Ureter (tissue), 1 donor: ENCODE results near the gene FBLN5. TPM values are rescaled to one million over a fixed set of nuclear protein-coding genes. Genes with fewer than 3 reads are reported as not detected.
A peak's percentile ranks its signal among the peaks of the same experiment; 100 is the strongest.
"Not testable (repeated sequence)": the region's sequence is repeated elsewhere in the genome, so short reads cannot be mapped to it uniquely, and the experiment has no call there.

Experiments
- DNase-seq: peaks from one replicate; pipeline ENCODE4 v3.0.0-alpha.2; 2020; ENCODE audit warnings: low spot score
- total RNA-seq: library from RNA; stranded (reverse); gene quantifications from one replicate; pipeline ENCODE4 v1.2.4, GENCODE V29; 2023
- donor health status: DM: yes; HTN: yes; CAD: no.

The FBLN5 gene
- total RNA-seq, 1 donor from 2014 or later = 39.4 TPM

GRCh38 chr14:91884664-91885063, 62.8 kb downstream of the FBLN5 start:
- DNase-seq = no peak

DNA sequence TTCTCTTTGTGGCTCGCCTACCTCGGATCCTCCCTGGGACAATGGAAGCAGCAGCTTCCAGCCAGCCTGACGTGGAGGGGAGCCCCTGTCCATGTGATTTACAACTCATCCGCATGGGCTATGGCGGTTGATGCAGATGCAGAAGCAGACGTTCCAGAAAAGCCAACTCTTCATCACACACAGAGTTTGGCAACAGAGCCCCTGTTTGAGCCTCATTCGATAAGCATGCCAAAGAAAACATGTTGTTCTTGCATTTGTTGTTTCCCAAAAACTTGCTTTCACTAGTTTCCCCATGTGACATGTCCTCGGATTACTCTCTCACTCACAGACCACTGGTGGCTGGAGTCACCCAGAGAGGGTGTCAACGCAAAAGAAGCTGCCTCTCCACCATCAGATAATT, 63.7 kb downstream of the FBLN5 start:
- DNase-seq = no peak

DNA sequence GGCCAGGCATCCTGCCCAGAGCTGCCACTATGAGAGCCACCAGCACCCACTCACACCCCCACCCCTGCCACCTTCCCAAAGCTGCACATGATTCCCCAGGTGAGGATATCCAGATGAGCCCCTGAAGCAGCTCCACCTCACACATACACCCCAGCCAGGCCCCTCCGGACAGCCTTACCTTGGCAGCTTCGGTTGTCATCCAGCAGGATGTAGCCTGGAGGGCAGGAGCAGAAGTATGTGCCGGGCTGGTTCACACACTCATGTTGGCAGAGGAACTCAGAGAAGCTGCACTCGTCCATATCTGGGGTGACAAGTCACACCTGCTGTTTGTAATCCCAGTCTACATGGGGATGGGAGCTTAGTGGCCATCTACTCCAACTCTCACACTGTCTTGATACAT, 64.7 kb downstream of the FBLN5 start:
- DNase-seq = no peak

DNA sequence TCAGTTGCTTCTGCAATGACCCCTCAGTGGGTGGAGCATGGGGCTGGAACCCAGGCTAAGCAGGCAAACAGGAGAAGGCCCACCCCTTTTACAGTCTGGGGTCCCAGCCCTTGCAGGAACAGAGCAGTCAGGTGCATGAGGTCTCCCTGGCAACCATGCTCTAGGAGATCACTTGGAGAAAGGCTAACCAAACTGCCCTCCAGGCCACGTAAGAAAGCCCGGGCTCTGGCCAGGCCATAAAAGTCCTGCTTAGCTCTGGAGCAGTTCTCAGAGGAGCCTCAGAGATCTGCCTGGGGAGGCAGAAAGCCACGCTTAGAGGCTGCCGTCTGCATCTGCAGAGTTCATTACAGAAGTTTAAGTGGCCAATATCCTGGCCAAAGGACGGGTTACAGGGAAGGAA, 65.1 kb downstream of the FBLN5 start:
- no peak for DNase-seq

- DNase-seq = no peak
These were observed 68.3 kb downstream of the FBLN5 start for GRCh38 chr14:91879196-91879595.

DNA sequence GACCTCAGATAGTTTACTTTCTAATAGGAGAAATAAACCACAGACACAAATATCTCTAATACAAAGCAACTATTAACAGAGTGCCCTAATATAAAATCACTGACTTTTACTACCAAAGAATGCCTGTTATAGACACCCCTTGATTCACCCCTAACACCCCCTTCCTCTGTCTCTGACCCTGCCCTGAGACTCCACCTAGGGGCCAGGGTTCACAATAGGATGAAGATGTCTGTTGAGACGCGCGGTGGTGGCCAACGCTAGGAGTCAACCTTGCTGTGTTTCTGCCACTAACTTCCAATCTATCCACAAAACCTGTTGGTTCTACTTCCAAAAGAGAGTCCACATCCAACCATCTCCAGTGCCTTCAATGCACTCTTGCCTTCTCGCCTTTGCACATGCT, 69.2 kb downstream of the FBLN5 start:
- no peak for DNase-seq

GRCh38 chr14:91877376-91877915, 70.0 kb downstream of the FBLN5 start:
- DNase-seq = no peak

DNA sequence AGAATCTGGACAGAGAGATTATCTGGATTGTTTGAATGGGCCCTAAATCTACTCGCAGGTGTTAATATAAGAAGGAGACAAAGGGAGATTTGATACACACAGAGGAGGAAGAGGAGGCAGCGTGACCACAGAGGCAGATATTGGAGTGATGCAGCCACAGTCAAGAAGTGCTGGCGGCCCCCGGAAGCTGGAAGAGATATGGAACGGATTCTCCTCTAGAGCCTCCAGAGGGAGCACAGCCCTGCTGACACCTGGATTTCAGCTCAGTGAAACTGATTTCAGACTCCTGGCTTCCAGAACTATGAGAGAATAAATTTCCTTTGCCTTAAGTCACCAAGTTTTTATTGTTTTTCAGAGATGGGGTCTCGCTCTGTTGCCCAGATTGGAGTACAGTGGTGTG, 71.0 kb downstream of the FBLN5 start:
- no peak for DNase-seq

DNA sequence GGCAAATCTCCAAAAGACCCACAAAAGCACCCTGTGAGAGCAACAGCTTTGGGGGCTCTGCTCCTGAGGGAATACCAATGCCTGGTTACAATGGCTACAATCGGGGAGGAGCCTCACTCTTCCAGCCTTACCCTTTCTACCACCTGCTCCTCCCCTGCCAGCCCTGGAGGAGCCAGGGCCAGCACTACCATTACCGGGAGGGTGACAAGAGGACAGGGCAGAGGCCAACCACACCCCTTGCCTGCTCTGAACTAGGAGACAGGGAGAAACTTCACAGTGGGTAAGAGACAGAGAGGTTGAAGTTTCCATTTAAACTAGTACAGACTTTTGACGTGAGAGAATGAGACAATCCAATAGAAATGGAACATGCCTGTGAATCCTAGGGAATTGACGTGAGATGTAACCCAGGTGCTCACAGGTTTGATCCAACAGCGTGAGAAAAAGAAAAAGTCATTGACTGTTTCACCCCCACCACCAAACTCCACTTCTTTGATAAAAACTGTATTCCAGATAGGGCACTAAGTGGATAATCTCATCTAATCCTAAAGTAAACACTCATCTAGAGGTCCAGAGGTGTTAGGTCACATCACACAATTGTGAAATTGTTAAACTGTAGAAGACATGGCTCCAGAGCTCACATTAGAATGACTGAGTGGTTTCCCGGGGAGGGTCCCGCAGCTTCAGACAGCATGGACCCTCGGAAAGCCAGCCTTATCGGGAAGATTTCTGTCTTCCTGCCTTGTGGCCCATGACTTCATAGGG, 71.8 kb downstream of the FBLN5 start:
- DNase-seq = no peak

- peak; percentile 71 for DNase-seq
These were observed 73.8 kb downstream of the FBLN5 start for GRCh38 chr14:91873471-91874415.

DNA sequence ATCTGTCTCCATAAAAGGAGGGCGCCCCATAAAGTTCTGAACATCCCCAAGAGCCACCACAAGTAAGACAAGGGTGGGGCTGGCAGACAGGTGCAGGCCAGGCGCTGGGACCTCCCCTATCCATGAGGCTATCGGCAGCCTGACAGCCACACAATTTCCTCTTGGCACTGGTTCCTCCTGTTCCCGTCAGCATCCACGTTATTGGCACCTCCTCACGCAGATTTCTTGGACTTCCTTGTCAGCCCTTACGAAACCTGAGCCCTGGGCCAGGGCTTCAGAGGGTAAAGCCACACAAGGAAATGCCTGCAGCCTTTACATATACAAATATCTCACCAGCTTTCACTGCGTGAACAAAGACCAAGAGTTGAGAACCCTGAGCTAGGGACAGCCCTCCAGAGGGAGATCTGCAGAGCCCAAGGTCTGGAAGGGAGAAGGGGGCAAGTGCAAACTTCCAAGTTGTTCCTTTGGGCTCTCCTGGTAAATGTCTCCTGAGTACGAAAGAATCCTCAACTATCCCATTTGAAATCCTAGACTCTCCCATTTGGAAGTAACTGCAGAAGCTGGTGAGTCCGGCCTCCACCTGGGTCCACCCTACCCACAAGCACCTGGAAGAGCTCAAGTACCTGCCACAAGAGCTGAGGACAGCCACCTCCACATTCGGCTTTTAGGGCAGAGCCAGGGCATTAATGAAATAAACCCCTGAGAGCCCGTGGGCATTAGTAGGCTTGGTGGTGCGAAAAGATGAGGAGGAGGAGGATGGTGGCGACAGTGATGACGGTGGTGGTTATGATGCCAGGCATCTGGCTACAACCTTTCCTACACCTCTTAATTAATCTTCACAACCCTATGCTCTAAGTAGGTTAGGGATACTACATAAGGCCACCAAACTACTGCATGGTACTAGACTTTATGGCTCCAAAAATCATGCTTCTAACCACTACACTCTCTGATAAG, 74.7 kb downstream of the FBLN5 start:
- peak; percentile 89 for DNase-seq

- DNase-seq = no peak
These were observed 75.4 kb downstream of the FBLN5 start for GRCh38 chr14:91872011-91872501.

DNA sequence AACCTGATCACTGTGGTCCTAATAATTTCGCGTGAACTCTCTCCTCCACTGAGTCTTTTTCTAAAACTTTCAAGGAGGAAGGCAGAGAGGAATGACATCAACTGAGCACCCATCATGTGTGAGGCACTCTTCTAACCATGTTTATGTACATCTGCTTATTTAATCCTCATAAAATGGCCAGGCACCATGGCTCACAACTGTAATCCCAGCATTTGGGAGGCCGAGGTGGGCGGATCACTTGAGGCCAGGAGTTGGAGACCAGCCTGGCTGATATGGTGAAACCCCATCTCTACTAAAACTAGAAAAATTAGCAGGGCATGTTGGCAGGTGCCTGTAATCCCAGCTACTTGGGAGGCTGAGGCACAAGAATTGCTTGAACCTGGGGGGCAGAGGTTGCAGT, 76.1 kb downstream of the FBLN5 start:
- not testable (repeated sequence) for DNase-seq

GRCh38 chr14:91870890-91871289, 76.6 kb downstream of the FBLN5 start:
- no peak for DNase-seq

GRCh38 chr14:91870001-91870400, 77.5 kb downstream of the FBLN5 start:
- DNase-seq = no peak

DNA sequence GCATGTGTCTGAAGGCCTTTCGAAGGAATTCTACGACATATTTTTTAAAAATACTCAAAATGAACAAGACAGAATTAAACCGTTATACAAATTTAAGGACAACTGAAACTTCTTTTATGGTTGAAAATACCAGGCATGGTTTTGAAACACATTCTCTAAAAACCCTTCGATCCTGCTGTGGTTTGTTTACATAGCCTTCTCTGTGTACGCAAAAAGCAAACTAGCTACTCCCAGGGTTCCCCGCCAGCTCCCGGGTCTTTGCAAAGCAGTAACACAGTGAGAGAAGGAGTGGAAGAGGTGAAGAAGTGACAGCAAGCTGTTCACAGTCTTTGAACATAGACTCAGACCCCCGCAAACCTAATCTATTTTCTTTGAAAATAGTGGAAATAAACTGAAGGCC, 77.9 kb downstream of the FBLN5 start:
- no peak for DNase-seq

DNA sequence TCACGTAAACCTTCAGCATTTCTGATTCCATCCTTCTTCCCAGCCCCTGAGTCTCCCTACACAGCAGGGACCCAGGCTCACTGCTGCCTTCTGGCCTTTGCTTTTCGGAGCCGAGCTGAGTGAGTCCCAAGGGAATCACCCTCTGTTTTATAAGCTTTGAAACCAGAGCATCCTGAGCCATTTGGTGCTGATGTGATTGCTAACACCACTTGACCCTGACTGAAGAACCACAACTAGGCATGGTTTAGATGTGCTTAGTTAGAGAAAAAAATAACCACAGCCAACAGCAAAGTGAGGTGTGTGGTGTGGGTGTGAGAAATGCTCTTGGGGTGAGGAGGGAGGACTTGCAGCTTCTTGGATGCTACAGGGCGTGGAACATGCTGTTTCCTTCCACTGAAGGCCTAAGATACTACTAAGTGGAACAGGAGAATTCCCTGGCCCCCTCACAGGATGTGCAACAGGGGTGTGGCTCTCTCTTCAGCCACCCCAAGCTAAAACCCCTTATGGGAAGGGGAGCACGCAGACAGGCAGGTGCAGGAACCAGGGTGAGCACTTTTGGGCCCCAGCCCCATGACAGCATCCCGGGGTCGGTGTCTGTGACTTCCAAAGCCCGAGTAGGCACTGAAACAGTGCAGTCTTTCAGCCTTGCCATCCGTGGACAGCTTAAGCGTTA, 80.0 kb downstream of the FBLN5 start, which contains the start of gene TC2N:
TSS of gene TC2N (minus strand) at position 221 of the 673 bp plus-strand sequence. CDS start 53,767 bp downstream, outside the sequence.
- no peak for DNase-seq

DNA sequence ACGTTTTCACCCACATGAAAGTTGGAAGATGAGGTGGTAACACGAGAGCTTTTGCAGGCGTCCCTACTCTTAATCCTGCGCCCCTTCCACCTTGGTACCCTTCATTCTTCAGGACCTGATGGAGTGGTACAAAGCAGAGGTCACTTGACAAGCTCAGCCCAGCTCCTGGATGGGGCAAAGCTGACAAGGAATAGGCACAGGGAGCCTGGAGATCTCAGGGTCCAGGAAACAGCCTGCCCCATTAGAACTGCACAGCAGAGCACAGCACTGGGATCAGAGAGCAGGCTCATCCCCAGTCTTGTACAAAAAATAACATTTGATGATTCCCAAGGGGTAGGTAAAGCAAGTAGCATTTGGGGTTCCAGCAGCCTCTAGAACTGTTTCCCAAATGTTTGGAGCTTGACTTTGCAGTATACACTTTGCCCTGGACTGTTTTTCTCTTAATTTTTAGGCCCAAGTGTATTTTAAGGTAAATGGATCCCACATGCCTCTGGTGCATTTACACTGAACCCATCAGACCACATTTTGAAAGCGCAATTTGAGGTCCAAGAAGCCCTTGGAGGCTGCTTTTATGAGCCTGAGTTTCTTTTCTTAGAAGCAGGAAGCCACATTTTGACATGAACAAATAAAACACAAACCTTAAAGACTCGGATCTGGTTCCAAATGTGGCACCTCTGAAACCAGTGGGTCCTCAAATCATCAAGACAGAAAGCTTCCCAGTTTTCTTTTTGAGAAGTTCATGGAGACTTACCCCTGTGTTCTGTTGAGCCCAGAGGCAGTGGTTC, 80.8 kb downstream of the FBLN5 start:
- no peak for DNase-seq

DNA sequence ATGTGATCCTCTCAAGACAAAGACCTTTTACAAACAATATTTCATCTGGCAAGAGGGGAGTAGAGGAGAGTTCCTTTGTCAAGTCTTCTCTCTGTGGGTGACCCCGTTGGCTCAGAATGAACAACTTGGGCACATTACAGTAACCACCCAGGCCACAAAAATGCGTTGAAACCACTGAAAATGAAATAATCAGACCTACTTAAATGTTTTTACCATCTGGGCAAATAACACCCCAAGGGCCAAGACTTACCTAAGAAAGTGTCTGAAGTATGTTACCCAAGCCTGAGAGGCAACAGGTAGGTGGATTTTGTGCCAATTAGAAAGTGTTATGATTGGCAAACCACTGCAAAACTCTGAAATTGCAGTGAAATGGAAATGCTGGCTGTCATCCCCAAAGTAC, 81.4 kb downstream of the FBLN5 start:
- DNase-seq = no peak

GRCh38 chr14:91862417-91862816, 85.1 kb downstream of the FBLN5 start:
- DNase-seq = no peak
